ENCODE measurements around the gene PPP2R5E.

DNA sequence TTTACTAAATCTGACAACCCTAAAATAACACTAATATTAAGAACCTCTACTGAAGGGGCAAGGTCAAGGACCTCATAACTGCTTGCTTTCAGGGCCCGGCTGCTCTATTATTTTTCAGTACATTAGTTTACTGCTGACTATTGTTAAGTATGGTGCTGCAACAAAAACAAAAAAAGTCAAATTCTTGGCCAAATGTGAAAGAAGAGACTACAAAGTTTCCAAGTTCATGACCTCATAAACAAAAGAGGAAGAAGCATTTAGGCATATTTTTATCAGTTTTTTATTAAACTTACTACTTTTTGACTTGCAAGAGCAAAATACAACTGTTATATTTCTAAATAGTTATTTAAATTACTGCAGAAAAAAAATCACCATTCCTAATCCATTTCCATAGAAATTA is 114.7 kb downstream of the PPP2R5E start:
- TF ChIP-seq REST (IDR thresholded peaks at IDR 0.05; ENCODE audit: insufficient read depth in 1 of 2, low read depth in 2 of 2, low read length in 2 of 2) (no peak), POLR2AphosphoS5 (IDR thresholded peaks at IDR 0.05; ENCODE audit: low read depth, low read length) (no peak)
